ENCODE results near the gene PHEX.
A peak's percentile ranks its signal among the peaks of the same experiment; 100 is the strongest.

The PHEX gene

GRCh38 chrX:22128961-22129360 lies 96.8 kb downstream of the PHEX start:
- no peak for TF ChIP-seq CTCF (IDR thresholded peaks at IDR 0.05; ENCODE audit: low read depth, low read length)
- H3K4me3 ChIP-seq (replicated peaks in 1 of 2; ENCODE audit: low read depth in 2 of 2, low read length in 2 of 2): no peak overlapping the region
- DNase-seq (ENCODE audit: low read depth in 2 of 2): peak in 1 of 2 donors; percentile 25

- TF ChIP-seq CTCF (IDR thresholded peaks at IDR 0.05; ENCODE audit: low read depth, low read length): no peak
- peak; percentile 52 to 81 for DNase-seq (ENCODE audit: low read depth in 2 of 2)
- H3K4me3 ChIP-seq (replicated peaks in 1 of 2; ENCODE audit: low read depth in 2 of 2, low read length in 2 of 2): no peak overlapping the region
Observed at GRCh38 chrX:22134681-22135080, 102.6 kb downstream of the PHEX start.

GRCh38 chrX:22135171-22135711 lies 103.1 kb downstream of the PHEX start:
- TF ChIP-seq CTCF (IDR thresholded peaks at IDR 0.05; ENCODE audit: low read depth, low read length): no peak
- no peak overlapping the region for H3K4me3 ChIP-seq (replicated peaks in 1 of 2; ENCODE audit: low read depth in 2 of 2, low read length in 2 of 2)
- DNase-seq (ENCODE audit: low read depth in 2 of 2): peak; percentile 58 to 67

GRCh38 chrX:22135994-22136684 lies 104.0 kb downstream of the PHEX start:
- H3K4me3 ChIP-seq (replicated peaks in 1 of 2; ENCODE audit: low read depth in 2 of 2, low read length in 2 of 2): no peak overlapping the region
- peak; percentile 65 to 68 for DNase-seq (ENCODE audit: low read depth in 2 of 2)
- TF ChIP-seq CTCF (IDR thresholded peaks at IDR 0.05; ENCODE audit: low read depth, low read length): peak; percentile 35

GRCh38 chrX:22136711-22137110 lies 104.6 kb downstream of the PHEX start:
- no peak for TF ChIP-seq CTCF (IDR thresholded peaks at IDR 0.05; ENCODE audit: low read depth, low read length)
- no peak overlapping the region for H3K4me3 ChIP-seq (replicated peaks in 1 of 2; ENCODE audit: low read depth in 2 of 2, low read length in 2 of 2)
- peak; percentile 2 to 7 for DNase-seq (ENCODE audit: low read depth in 2 of 2)

GRCh38 chrX:22139822-22140221 lies 107.7 kb downstream of the PHEX start:
- no peak for DNase-seq (ENCODE audit: low read depth in 2 of 2)
- TF ChIP-seq CTCF (IDR thresholded peaks at IDR 0.05; ENCODE audit: low read depth, low read length): no peak
- H3K4me3 ChIP-seq (replicated peaks in 1 of 2; ENCODE audit: low read depth in 2 of 2, low read length in 2 of 2): no peak overlapping the region
